HepG2 (cell line): ENCODE results near the gene ACTR1A. TPM values are rescaled to one million over a fixed set of nuclear protein-coding genes. Genes with fewer than 3 reads are reported as not detected.

Source experiments
- CBFB ChIP-seq: sonication (generic); formaldehyde crosslinking; IDR thresholded peaks from 2 replicates; pipeline ENCODE4 v1.4.0; 2020; ENCODE audit warnings: missing genetic modification reagents
- HDAC1 ChIP-seq: sonication (generic); formaldehyde crosslinking; IDR thresholded peaks from 2 replicates; pipeline ENCODE4 v1.5.1; 2020; ENCODE audit warnings: mild to moderate bottlenecking, missing genetic modification reagents
- HOXA7 ChIP-seq: sonication (generic); formaldehyde crosslinking; IDR thresholded peaks from 2 replicates; pipeline ENCODE4 v1.8.1; 2022; ENCODE audit warnings: mild to moderate bottlenecking, missing genetic modification reagents, moderate library complexity
- MED8 ChIP-seq: sonication (generic); formaldehyde crosslinking; IDR thresholded peaks from 2 replicates; pipeline ENCODE4 v1.8.1; 2023; ENCODE audit warnings: mild to moderate bottlenecking, missing genetic modification reagents; ENCODE audit not compliant: insufficient replicate concordance
- PPARG ChIP-seq: conservative IDR thresholded peaks from 2 replicates; pipeline ENCODE4 v1.6.1; 2016; ENCODE audit warnings: missing biosample characterization, missing genetic modification reagents
- REPIN1 ChIP-seq: sonication (generic); formaldehyde crosslinking; IDR thresholded peaks from 2 replicates; pipeline ENCODE4 v1.8.0; 2022; ENCODE audit warnings: missing genetic modification reagents, low read depth, mild to moderate bottlenecking, borderline replicate concordance
- SP1 ChIP-seq, 2 experiments: fragments of 450-650 bp in 1 of 2; sonication (generic) in 1 of 2; formaldehyde crosslinking in 1 of 2; IDR thresholded peaks; 2 replicates each; pipeline versions ENCODE4 v1.4.0 to v1.6.1; 2016 to 2020; ENCODE audit warnings: missing genetic modification reagents in 1 of 2
- TBX3 ChIP-seq: fragments of 450-650 bp; IDR thresholded peaks from 2 replicates; pipeline ENCODE4 v1.6.1; 2017; ENCODE audit warnings: antibody characterized with exemption, mild to moderate bottlenecking, inconsistent platforms, borderline replicate concordance
- USF2 ChIP-seq, 2 experiments: sonication (generic) in 1 of 2; formaldehyde crosslinking in 1 of 2; IDR thresholded peaks; 2 replicates each; pipeline versions ENCODE4 v1.5.1 to v1.6.1; 2011 to 2020; ENCODE audit warnings: borderline replicate concordance in 1 of 2, low read depth in 1 of 2, low read length in 1 of 2, mild to moderate bottlenecking in 1 of 2, missing genetic modification reagents in 1 of 2, moderate library complexity in 1 of 2
- ZKSCAN1 ChIP-seq: fragments of 150-350 bp; IDR thresholded peaks from 2 replicates; pipeline ENCODE4 v1.6.1; 2014; ENCODE audit warnings: low read length
- ZNF441 ChIP-seq: sonication (generic); formaldehyde crosslinking; IDR thresholded peaks from 2 replicates; pipeline ENCODE4 v1.7.0; 2021; ENCODE audit warnings: missing genetic modification reagents, borderline replicate concordance
- ZNF567 ChIP-seq: sonication (generic); formaldehyde crosslinking; IDR thresholded peaks from 2 replicates; pipeline ENCODE4 v1.8.1; 2023; ENCODE audit warnings: mild to moderate bottlenecking, missing genetic modification reagents, borderline replicate concordance
- ZNF572 ChIP-seq: sonication (generic); formaldehyde crosslinking; IDR thresholded peaks from 2 replicates; pipeline ENCODE4 v1.5.1; 2020; ENCODE audit warnings: mild to moderate bottlenecking, missing genetic modification reagents
- ZNF577 ChIP-seq: sonication (generic); formaldehyde crosslinking; IDR thresholded peaks from 2 replicates; pipeline ENCODE4 v1.4.0; 2020; ENCODE audit warnings: mild to moderate bottlenecking, low read depth, missing genetic modification reagents, borderline replicate concordance
- ZNF589 ChIP-seq: sonication (generic); formaldehyde crosslinking; conservative IDR thresholded peaks from 2 replicates; pipeline ENCODE4 v1.8.0; 2022; ENCODE audit warnings: mild to moderate bottlenecking, moderate library complexity, missing genetic modification reagents
- polyA plus RNA-seq, 8 experiments: library from polyadenylated mRNA; depleted of rRNA in 3 of 8; stranded (reverse) in 7 of 8; unstranded in 1 of 8; fragments of >200 nt; fragmentation: Illumina TruSeq in 4 of 8; extraction: Trizol in 4 of 8; gene quantifications; 2 replicates each; pipeline versions ENCODE4 v1.2.1 to v1.2.3, GENCODE V29; 2011 to 2016; ENCODE audit warnings: low read depth in 4 of 8, missing spikeins in 1 of 8, mixed read lengths in 1 of 8; ENCODE audit not compliant: insufficient read depth in 1 of 8
- total RNA-seq, 5 experiments: library from RNA; depleted of rRNA; stranded (reverse); fragments of >200 nt; fragmentation: Illumina TruSeq; extraction: Trizol; gene quantifications; 2 replicates each; pipeline ENCODE4 v1.2.3, GENCODE V29; 2016; ENCODE audit warnings: low read depth in 1 of 5
- TF ChIP-seq, protein P1 (sequence below), 2 experiments: sonication (generic) in 1 of 2; formaldehyde crosslinking in 1 of 2; IDR thresholded peaks; 2 replicates each; pipeline versions ENCODE4 v1.4.0 to v1.6.1; 2018 to 2020; ENCODE audit warnings: missing genetic modification reagents in 2 of 2, borderline replicate concordance in 1 of 2, low read depth in 1 of 2, mild to moderate bottlenecking in 1 of 2, missing biosample characterization in 1 of 2
- TF ChIP-seq, protein P2 (sequence below): sonication (generic); formaldehyde crosslinking; IDR thresholded peaks from 2 replicates; pipeline ENCODE4 v1.4.0; 2020; ENCODE audit warnings: mild to moderate bottlenecking, missing genetic modification reagents
- TF ChIP-seq, protein P3 (sequence below): sonication (generic); formaldehyde crosslinking; IDR thresholded peaks from 2 replicates; pipeline ENCODE4 v1.9.0; 2021; ENCODE audit warnings: missing genetic modification reagents, borderline replicate concordance
- TF ChIP-seq, protein P4 (sequence below): sonication (generic); formaldehyde crosslinking; IDR thresholded peaks from 2 replicates; pipeline ENCODE4 v1.8.0; 2022; ENCODE audit warnings: mild to moderate bottlenecking, missing genetic modification reagents, moderate library complexity

The ACTR1A gene
- total and polyA plus RNA-seq, 2 of the 13 experiments (the other 11 are each of a cell fraction or from before 2014, with no cell fraction given), result 59.6 to 62.8 TPM

DNA sequence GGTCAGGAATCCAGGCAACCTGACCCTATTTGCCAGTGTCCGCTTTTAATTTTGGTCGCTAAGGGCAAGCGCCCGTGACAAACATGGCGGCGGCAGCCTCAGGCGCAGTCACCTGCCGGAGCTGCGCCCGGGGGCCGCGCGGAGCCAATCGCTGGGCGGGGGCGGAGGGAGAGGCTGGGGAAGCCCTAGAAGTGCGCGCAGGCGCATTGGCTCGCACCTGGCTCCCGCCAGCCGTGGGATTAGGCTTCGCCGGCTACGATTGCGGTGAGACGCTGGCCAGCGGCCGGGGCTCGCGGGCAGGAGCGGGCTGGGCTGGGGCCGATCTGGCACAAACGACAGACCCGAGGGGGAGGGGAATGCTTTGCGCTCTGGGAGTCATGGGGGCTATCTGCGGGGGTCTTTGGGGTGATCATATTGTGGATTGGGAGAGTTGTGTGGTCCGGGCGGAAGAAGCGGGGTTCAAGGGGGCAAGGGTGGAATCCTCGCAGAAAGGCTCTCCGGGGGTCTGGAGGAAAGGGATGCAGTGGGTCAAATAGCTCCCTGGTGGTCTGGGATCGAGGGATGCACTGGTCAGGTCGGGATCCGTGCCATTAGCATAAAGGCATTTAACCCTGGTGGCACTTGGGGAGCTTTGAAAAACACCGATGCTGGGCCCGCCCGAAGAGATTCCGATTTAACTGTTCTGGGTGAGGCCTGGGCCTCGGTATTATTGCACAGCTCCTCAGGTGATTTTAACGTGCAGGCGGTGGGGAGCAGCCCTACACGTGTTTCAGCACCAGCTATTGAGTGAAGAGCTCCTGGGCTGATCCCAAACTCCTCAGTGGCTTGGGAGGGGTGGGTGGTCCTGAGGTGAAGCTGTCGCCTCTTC, 41.1 kb downstream of the ACTR1A start (continued):
- TF ChIP-seq, protein P1, sequence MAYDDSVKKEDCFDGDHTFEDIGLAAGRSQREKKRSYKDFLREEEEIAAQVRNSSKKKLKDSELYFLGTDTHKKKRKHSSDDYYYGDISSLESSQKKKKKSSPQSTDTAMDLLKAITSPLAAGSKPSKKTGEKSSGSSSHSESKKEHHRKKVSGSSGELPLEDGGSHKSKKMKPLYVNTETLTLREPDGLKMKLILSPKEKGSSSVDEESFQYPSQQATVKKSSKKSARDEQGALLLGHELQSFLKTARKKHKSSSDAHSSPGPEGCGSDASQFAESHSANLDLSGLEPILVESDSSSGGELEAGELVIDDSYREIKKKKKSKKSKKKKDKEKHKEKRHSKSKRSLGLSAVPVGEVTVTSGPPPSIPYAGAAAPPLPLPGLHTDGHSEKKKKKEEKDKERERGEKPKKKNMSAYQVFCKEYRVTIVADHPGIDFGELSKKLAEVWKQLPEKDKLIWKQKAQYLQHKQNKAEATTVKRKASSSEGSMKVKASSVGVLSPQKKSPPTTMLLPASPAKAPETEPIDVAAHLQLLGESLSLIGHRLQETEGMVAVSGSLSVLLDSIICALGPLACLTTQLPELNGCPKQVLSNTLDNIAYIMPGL (CRISPR knock-in tag; IDR thresholded peaks at IDR 0.05; ENCODE audit: borderline replicate concordance in 1 of 2, low read depth in 1 of 2), result peak in 1 of 2 experiments; percentile 63; a peak in 2 of 4 replicates
- 0 out of 2 replicates have a peak, but pooled peaks have one; percentile 16 for TF ChIP-seq PPARG (CRISPR knock-in tag)
- TF ChIP-seq CBFB (CRISPR knock-in tag), result 0 out of 2 replicates have a peak, but pooled peaks have one; percentile 20
- TF ChIP-seq MED8, result peak; percentile 32
- no peak for TF ChIP-seq HOXA7 (CRISPR knock-in tag)
- TF ChIP-seq ZKSCAN1, result no peak
- TF ChIP-seq, protein P2, sequence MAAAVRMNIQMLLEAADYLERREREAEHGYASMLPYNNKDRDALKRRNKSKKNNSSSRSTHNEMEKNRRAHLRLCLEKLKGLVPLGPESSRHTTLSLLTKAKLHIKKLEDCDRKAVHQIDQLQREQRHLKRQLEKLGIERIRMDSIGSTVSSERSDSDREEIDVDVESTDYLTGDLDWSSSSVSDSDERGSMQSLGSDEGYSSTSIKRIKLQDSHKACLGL (CRISPR knock-in tag), result 0 out of 2 replicates have a peak, but pooled peaks have one; percentile 2
- 0 out of 2 replicates have a peak, but pooled peaks have one; percentile 46 for TF ChIP-seq TBX3
- TF ChIP-seq REPIN1 (CRISPR knock-in tag), result peak; percentile 59; the same call in 1 of the 2 replicates
- TF ChIP-seq ZNF577 (CRISPR knock-in tag), result no peak
- TF ChIP-seq, protein P3, sequence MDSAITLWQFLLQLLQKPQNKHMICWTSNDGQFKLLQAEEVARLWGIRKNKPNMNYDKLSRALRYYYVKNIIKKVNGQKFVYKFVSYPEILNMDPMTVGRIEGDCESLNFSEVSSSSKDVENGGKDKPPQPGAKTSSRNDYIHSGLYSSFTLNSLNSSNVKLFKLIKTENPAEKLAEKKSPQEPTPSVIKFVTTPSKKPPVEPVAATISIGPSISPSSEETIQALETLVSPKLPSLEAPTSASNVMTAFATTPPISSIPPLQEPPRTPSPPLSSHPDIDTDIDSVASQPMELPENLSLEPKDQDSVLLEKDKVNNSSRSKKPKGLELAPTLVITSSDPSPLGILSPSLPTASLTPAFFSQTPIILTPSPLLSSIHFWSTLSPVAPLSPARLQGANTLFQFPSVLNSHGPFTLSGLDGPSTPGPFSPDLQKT (CRISPR knock-in tag), result no peak
- TF ChIP-seq, protein P4, sequence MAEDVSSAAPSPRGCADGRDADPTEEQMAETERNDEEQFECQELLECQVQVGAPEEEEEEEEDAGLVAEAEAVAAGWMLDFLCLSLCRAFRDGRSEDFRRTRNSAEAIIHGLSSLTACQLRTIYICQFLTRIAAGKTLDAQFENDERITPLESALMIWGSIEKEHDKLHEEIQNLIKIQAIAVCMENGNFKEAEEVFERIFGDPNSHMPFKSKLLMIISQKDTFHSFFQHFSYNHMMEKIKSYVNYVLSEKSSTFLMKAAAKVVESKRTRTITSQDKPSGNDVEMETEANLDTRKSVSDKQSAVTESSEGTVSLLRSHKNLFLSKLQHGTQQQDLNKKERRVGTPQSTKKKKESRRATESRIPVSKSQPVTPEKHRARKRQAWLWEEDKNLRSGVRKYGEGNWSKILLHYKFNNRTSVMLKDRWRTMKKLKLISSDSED (CRISPR knock-in tag), result no peak
- no peak for TF ChIP-seq ZNF589
- TF ChIP-seq ZNF572 (CRISPR knock-in tag), result peak; percentile 39; the same call in 1 of the 2 replicates
- TF ChIP-seq SP1 (IDR thresholded peaks at IDR 0.05), result no peak
- peak; percentile 62 for TF ChIP-seq SP1 (CRISPR knock-in tag; IDR thresholded peaks at IDR 0.05)
- peak; percentile 63 for TF ChIP-seq HDAC1 (CRISPR knock-in tag)
- TF ChIP-seq USF2 (IDR thresholded peaks at IDR 0.05; ENCODE audit: low read depth, low read length), result peak; percentile 57
- peak; percentile 89; the same call in 1 of the 2 replicates for TF ChIP-seq USF2 (CRISPR knock-in tag; IDR thresholded peaks at IDR 0.05; ENCODE audit: borderline replicate concordance)
- TF ChIP-seq ZNF567 (CRISPR knock-in tag), result no peak
- TF ChIP-seq ZNF441 (CRISPR knock-in tag), result no peak
